22Rv1 (cell line): ENCODE measurements around the gene HELZ.
"Not testable (repeated sequence)": the region's sequence is repeated elsewhere in the genome, so short reads cannot be mapped to it uniquely, and the experiment has no call there.

Experiments
- H3K27ac ChIP-seq: fragments of 450-650 bp; 2 replicates; pipeline ENCODE4 v1.5.1; 2017
- ZFX ChIP-seq: fragments of 450-650 bp; IDR thresholded peaks from 2 replicates; pipeline ENCODE4 v1.6.1; 2017; ENCODE audit warnings: antibody characterized with exemption, borderline replicate concordance
- TF ChIP-seq, protein P1 (sequence below): fragments of 450-650 bp; IDR thresholded peaks from 2 replicates; pipeline ENCODE4 v1.5.1; 2017; ENCODE audit warnings: mild to moderate bottlenecking

Gene HELZ

DNA sequence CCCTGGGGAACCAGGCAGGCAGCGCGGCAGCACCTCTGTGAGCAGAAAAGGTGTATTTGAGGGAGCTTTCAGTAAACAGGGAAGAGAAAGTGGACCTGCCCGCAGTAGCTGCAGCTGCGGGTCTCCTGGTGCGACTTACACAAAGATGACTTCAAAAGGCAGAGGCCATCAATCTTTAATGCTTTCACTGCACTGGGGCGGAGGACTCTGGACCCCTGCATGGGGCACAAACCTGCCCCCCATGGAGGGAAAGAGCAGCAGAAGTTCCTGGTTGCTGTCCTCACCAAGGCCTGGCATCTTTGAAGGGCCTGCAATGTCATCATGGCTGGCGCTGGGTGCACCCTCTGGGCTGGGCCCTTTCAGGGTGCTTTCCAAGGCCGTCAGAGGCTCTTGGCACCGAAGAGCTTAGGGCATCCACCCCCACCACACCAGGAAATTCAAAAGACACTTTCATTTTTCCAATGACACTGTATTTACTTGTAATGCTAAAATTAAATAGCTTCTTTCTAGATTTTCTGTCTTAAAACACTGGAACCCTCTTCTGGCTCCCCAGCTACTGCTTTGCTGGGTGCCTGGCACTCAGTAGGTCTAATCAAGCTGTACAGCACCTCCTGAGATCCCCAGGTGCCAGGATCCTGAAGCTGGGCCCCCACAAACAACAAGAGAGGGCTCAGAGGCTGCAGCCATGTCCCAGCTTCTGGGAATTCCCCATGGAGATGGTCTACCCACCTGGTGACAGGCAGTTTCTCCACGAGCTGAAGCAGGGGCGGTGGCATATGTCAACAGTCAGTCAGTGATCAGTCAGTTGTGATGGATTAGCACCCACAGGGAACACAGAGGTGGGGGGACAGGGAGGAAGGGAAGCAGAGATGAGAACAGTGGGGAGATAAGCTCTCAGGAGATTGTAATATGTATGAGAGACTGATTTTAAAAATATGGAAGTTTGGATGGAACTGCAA lies 202.8 kb downstream of the HELZ start:
- H3K27ac ChIP-seq = no peak overlapping the region
- no peak for TF ChIP-seq ZFX
- TF ChIP-seq, protein P1, sequence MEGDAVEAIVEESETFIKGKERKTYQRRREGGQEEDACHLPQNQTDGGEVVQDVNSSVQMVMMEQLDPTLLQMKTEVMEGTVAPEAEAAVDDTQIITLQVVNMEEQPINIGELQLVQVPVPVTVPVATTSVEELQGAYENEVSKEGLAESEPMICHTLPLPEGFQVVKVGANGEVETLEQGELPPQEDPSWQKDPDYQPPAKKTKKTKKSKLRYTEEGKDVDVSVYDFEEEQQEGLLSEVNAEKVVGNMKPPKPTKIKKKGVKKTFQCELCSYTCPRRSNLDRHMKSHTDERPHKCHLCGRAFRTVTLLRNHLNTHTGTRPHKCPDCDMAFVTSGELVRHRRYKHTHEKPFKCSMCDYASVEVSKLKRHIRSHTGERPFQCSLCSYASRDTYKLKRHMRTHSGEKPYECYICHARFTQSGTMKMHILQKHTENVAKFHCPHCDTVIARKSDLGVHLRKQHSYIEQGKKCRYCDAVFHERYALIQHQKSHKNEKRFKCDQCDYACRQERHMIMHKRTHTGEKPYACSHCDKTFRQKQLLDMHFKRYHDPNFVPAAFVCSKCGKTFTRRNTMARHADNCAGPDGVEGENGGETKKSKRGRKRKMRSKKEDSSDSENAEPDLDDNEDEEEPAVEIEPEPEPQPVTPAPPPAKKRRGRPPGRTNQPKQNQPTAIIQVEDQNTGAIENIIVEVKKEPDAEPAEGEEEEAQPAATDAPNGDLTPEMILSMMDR = no peak

DNA sequence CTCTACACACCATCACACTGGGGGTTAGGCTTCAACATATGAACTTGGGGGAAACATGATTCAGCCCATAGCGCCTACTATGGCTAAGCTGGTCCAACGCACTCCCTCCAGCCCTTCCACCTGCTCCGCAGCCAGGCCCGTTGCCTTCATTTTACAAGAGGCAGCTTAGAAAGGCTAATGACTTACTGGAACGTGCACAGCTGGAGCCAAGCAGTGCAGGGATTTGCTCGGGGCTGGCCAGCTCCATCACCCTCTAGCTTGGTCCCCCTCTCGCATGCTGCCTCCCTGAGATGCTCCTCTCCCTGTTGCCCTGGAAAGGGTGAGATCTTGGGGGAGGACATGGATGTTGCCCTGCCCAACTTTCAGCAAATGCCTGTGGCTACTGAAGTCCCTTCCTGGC lies 203.5 kb downstream of the HELZ start:
- no peak overlapping the region for H3K27ac ChIP-seq
- TF ChIP-seq, protein P1 = no peak
- no peak for TF ChIP-seq ZFX

DNA sequence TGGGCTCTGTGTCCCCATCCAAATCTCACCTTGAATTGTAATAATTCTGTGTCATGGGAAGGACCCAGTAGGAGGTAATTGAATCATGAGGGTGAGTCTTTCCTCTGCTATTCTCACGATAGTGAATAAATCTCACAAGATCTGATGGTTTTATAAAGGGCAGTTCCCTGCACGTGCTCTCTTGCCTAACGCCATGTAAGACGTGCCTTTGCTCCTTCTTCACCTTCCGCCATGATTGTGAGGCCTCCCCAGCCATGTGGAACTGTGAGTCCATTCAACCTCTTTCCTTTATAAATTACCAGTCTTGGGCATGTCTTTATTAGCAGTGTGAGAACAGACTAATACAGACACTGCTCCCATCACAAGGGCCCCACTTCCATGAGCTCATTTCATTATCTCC lies 203.9 kb downstream of the HELZ start:
- not testable (repeated sequence) for H3K27ac ChIP-seq

- H3K27ac ChIP-seq = no peak overlapping the region
- TF ChIP-seq, protein P1 = no peak
- TF ChIP-seq ZFX = no peak
Measured at GRCh38 chr17:67040652-67041051, 204.3 kb downstream of the HELZ start.

DNA sequence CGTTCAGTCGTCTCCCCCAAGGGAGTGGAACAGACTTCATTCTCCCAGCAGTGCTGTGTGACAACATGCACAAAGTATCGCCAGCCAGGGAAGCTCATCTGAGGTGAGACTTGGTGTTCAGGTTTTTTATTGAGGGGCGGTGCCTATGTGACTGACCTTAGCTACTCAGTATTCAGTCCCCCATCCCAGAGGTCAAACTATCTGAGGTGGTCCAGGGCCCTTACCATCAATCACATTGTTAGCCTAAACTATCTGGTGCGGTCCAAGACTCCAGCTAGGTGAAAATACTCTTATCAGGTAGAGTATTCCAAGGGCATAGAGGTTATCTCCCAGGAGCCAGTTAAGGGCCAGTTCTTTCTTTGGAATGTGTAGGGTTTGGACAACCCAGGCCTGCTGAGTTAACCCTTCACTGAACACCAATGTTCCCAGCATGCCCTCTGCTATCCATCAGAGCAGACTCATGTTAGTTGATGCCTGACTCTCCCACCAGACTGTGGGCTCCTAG lies 206.1 kb downstream of the HELZ start:
- no peak overlapping the region for H3K27ac ChIP-seq
- no peak for TF ChIP-seq ZFX
- TF ChIP-seq, protein P1 = no peak

DNA sequence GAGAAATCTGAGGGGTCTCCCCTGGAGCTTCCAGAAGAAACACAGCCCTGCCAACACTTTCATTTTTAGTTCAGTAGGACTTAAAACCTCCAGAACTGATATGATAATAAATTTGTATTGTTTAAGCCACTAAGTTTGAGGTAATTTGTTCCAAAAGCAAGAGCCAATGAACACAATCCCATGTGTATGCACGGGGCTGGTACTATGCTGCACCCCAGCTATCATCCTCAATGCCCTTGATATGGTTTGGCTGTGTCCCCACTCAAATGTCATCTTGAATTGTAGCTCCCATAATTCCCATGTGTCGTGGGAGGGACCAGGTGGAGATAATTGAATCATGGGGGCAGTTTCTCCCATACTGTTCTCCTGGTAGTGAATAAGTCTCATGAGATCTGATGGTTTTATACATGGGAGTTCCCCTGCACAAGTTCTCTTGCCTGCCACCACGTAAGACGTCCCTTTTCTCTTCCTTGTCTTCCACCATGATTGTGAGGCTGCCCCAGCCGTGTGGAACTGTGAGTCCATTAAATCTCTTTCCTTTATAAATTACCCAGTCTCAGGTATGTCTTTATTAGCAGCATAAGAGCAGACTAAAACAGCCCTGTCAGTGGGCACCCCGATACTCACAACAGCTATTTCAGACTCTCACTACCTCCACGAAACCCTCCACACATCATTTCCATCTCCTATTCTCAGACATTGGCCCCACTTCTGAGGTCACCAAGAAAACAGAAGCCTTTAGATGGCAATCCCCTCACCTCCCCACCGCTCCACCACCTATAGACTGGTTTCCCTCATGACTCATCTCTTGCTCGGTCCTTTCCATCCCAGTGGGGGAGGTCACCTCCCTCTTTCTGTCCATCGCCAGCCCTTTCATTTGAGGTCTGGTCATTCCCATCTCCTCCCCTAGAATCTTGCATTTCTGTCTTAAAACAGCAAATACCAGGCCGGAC lies 209.6 kb downstream of the HELZ start:
- no peak overlapping the region for H3K27ac ChIP-seq
- TF ChIP-seq ZFX = no peak
- TF ChIP-seq, protein P1 = no peak

DNA sequence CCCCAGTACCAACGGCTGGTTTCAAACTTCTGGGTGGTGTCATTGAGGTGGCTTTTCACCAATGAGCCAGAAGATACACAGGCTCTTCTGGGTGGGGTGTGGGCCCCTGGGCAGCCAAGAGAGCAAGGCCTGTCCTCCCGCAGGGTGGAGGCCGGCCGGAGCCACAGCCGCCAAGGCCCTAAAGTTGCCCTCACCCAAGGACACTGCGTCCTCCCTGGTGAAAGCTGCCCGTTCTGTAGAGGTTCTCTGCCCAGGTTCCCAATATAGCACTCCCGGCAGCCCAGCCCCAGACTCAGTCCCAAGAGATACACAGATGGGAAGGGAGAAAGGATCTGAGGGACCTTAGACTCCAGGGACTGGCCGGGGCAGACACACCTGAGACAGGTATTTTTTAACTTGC lies 211.4 kb downstream of the HELZ start:
- H3K27ac ChIP-seq = no peak overlapping the region
- TF ChIP-seq, protein P1 = no peak
- no peak for TF ChIP-seq ZFX
